Measurements from ENCODE around the gene TP53INP2.

The TP53INP2 gene

DNA sequence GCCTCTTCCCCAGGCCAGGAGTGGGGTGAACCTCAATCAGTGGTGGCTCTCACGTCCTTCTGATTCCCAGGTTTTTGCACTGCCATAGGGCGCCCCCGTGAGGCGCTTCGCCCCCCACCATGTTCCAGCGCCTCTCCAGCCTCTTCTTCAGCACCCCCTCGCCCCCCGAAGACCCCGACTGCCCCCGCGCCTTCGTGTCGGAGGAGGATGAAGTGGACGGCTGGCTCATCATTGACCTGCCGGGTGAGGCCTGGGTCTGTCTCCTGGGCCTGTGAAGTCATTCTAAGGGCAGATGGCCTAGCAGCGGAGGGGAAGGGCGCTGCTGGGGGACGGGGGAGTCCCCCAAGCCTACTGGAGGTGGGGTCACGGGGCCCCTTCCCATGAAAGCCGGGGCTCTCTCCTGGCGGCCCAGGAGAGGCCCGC lies 4.5 kb downstream of the TP53INP2 start:
- peak; percentile 77 for TF ChIP-seq CTCF (IDR thresholded peaks at IDR 0.05; ENCODE audit: insufficient read depth, low read length, poor library complexity, severe bottlenecking)
- no peaks in the 10 kb centered on the region for H3K27me3 ChIP-seq (replicated peaks; ENCODE audit: control insufficient read depth, insufficient read depth, low read length)
- H3K4me3 ChIP-seq (replicated peaks; ENCODE audit: low read depth, low read length), result peak overlapping the region; percentile 65
- no peak for DNase-seq (ENCODE audit: extremely low read depth, insufficient read length)
- no peaks in the 10 kb centered on the region; the same call in 1 of the 2 replicates for H3K36me3 ChIP-seq (ENCODE audit: control insufficient read depth, insufficient read depth, low read length)

DNA sequence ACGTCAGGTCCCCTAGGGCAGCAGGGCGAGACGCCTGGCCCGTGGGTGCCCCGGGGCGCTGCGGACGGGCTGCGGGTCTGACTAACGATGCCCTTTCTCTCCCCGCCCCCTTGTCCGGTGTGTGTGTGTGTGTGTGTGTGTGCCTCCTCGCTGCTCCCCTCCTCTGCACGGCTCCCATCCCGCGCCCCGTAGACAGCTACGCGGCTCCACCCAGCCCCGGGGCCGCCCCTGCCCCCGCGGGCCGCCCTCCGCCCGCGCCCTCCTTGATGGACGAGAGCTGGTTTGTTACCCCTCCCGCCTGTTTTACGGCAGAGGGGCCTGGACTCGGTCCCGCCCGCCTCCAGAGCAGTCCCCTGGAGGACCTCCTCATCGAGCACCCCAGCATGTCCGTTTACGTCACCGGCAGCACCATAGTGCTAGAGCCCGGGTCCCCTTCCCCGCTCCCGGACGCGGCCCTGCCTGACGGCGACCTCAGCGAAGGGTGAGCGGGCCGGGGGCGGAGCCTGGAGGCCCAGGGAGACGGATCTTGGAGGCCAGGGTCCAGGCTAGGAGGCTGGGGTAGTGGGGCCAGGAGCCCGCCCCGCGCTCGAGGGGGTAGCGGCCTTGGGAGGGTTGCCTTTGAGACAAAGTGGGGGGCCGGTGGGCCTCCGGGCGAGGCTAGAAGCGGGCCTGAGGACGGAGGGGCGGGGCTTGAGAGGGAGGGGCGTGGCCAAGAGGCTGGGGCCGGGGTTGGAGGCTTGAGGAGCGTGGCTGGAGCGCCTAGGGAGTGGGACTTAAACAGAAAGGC lies 5.1 kb downstream of the TP53INP2 start:
- H3K36me3 ChIP-seq (ENCODE audit: control insufficient read depth, insufficient read depth, low read length), result peaks cover under 1% of the 10 kb centered on the region; the same call in 1 of the 2 replicates
- H3K4me3 ChIP-seq (replicated peaks; ENCODE audit: low read depth, low read length), result peak overlapping the region; percentile 65
- peak; percentile 91 for DNase-seq (ENCODE audit: extremely low read depth, insufficient read length)
- TF ChIP-seq CTCF (IDR thresholded peaks at IDR 0.05; ENCODE audit: insufficient read depth, low read length, poor library complexity, severe bottlenecking), result no peak
- no peaks in the 10 kb centered on the region for H3K27me3 ChIP-seq (replicated peaks; ENCODE audit: control insufficient read depth, insufficient read depth, low read length)

GRCh38 chr20:34709831-34710567 lies 5.9 kb downstream of the TP53INP2 start:
- H3K4me3 ChIP-seq (replicated peaks; ENCODE audit: low read depth, low read length), result peak overlapping the region; percentile 65
- no peak for DNase-seq (ENCODE audit: extremely low read depth, insufficient read length)
- no peaks in the 10 kb centered on the region for H3K27me3 ChIP-seq (replicated peaks; ENCODE audit: control insufficient read depth, insufficient read depth, low read length)
- peak; percentile 29 for TF ChIP-seq CTCF (IDR thresholded peaks at IDR 0.05; ENCODE audit: insufficient read depth, low read length, poor library complexity, severe bottlenecking)
- peaks cover 1% of the 10 kb centered on the region; the same call in 1 of the 2 replicates for H3K36me3 ChIP-seq (ENCODE audit: control insufficient read depth, insufficient read depth, low read length)

- no peak for TF ChIP-seq CTCF (IDR thresholded peaks at IDR 0.05; ENCODE audit: insufficient read depth, low read length, poor library complexity, severe bottlenecking)
- H3K4me3 ChIP-seq (replicated peaks; ENCODE audit: low read depth, low read length), result peak overlapping the region; percentile 65
- DNase-seq (ENCODE audit: extremely low read depth, insufficient read length), result no peak
- no peaks in the 10 kb centered on the region for H3K27me3 ChIP-seq (replicated peaks; ENCODE audit: control insufficient read depth, insufficient read depth, low read length)
- H3K36me3 ChIP-seq (ENCODE audit: control insufficient read depth, insufficient read depth, low read length), result peaks cover 1% of the 10 kb centered on the region; the same call in 1 of the 2 replicates
Measured at GRCh38 chr20:34710568-34710839, 6.4 kb downstream of the TP53INP2 start.

DNA sequence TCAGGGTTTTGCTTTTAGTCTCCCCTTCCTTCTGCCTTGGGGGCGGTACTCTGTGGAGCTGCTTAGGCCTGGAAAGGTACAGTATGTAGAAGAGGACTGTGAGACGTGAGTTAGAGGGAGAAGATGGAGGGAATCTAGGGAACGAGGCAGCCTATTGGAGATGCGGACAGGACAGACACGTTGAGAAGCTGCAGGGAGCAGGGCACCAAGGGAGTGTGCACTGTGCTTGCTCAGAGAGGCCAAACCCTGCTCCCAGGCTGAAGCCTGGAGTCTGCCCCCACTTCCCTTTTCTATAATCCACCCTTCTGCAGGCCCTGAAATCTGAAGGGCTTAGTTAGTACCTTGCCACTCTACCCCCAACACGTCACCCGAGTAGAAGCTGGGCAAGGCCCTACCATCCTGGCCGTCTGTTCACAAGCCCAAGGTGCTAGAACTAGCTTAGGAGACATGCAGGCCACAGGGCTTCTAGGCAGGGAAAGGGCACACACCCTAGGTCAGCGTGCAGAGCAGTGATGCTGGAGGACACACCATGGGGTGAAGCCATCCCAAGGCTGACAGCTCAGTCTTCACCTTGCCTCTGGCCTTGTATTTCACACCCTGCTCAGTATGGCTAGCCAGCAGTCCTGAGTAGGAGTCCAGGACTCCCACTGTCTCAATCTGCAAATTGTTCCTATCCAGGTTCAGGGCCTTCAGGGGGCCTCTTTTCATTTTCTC lies 6.9 kb downstream of the TP53INP2 start:
- Histone ChIP-seq H3K36me3 (ENCODE audit: control insufficient read depth, insufficient read depth, low read length) (peaks cover 1% of the 10 kb centered on the region; the same call in 1 of the 2 replicates), H3K27me3 (replicated peaks; ENCODE audit: control insufficient read depth, insufficient read depth, low read length) (no peaks in the 10 kb centered on the region), H3K4me3 (replicated peaks; ENCODE audit: low read depth, low read length) (no peak overlapping the region)
- no peak for TF ChIP-seq CTCF (IDR thresholded peaks at IDR 0.05; ENCODE audit: insufficient read depth, low read length, poor library complexity, severe bottlenecking)
- DNase-seq (ENCODE audit: extremely low read depth, insufficient read length), result no peak

Data from GM06990 (cell line).